H9 (cell line): ENCODE measurements around the gene DIAPH3. TPM values are rescaled to one million over a fixed set of nuclear protein-coding genes. Genes with fewer than 3 reads are reported as not detected.

ENCODE experiments used
- DNase-seq: peaks from one replicate; pipeline ENCODE4 v3.0.0-alpha.2; 2017
- H2AFZ ChIP-seq: one replicate; pipeline ENCODE4 v1.6.1; 2013; ENCODE audit warnings: mild to moderate bottlenecking, low read length, control low read depth, moderate library complexity
- H2AK5ac ChIP-seq: 2 replicates; pipeline ENCODE4 v1.6.1; 2013; ENCODE audit warnings: low read length, control low read depth, mixed read lengths; ENCODE audit not compliant: insufficient read length
- H2BK120ac ChIP-seq: one replicate; pipeline ENCODE4 v1.6.1; 2013; ENCODE audit warnings: low read depth, mild to moderate bottlenecking, low read length, control low read depth, inconsistent platforms; ENCODE audit not compliant: poor library complexity, severe bottlenecking
- H2BK12ac ChIP-seq: 2 replicates; pipeline ENCODE4 v1.6.1; 2013; ENCODE audit warnings: low read length, control low read depth, mixed read lengths, low read depth; ENCODE audit not compliant: insufficient read length
- H2BK15ac ChIP-seq: 2 replicates; pipeline ENCODE4 v1.6.1; 2013; ENCODE audit warnings: low read depth, low read length, control low read depth
- H2BK20ac ChIP-seq: one replicate; pipeline ENCODE4 v1.6.1; 2013; ENCODE audit warnings: low read depth, mild to moderate bottlenecking, low read length, control low read depth, inconsistent platforms; ENCODE audit not compliant: poor library complexity, severe bottlenecking
- H2BK5ac ChIP-seq: 2 replicates; pipeline ENCODE4 v1.6.1; 2013; ENCODE audit warnings: low read length, control low read depth, mixed read lengths; ENCODE audit not compliant: insufficient read length
- H3K14ac ChIP-seq: 2 replicates; pipeline ENCODE4 v1.6.1; 2013; ENCODE audit warnings: low read length, control low read depth; ENCODE audit not compliant: insufficient read depth
- H3K18ac ChIP-seq: 2 replicates; pipeline ENCODE4 v1.6.1; 2013; ENCODE audit warnings: low read depth, mild to moderate bottlenecking, mixed read lengths, low read length, control low read depth; ENCODE audit not compliant: insufficient read length
- H3K23ac ChIP-seq: 2 replicates; pipeline ENCODE4 v1.6.1; 2013; ENCODE audit warnings: low read length, control low read depth, mixed read lengths, low read depth; ENCODE audit not compliant: insufficient read length
- H3K23me2 ChIP-seq: 2 replicates; pipeline ENCODE4 v1.6.1; 2013; ENCODE audit warnings: low read depth, mild to moderate bottlenecking, mixed read lengths, low read length, control low read depth; ENCODE audit not compliant: insufficient read length, poor library complexity, severe bottlenecking
- H3K27ac ChIP-seq: 2 replicates; pipeline ENCODE4 v1.5.1; 2013; ENCODE audit warnings: low read length, control low read depth, mixed read lengths, low read depth; ENCODE audit not compliant: insufficient read length
- H3K27me3 ChIP-seq: 2 replicates; pipeline ENCODE4 v1.6.1; 2013; ENCODE audit warnings: low read length, control low read depth, inconsistent platforms; ENCODE audit not compliant: insufficient read depth
- H3K4ac ChIP-seq: 2 replicates; pipeline ENCODE4 v1.6.1; 2013; ENCODE audit warnings: low read depth, mild to moderate bottlenecking, control low read depth, inconsistent platforms, low read length, moderate library complexity
- H3K4me1 ChIP-seq: 2 replicates; pipeline ENCODE4 v1.6.1; 2013; ENCODE audit warnings: low read length, control low read depth, inconsistent platforms; ENCODE audit not compliant: insufficient read depth
- H3K4me2 ChIP-seq: 2 replicates; pipeline ENCODE4 v1.6.1; 2013; ENCODE audit warnings: low read length, control low read depth, mixed read lengths; ENCODE audit not compliant: insufficient read length, insufficient read depth
- H3K56ac ChIP-seq: 2 replicates; pipeline ENCODE4 v1.6.1; 2013; ENCODE audit warnings: low read depth, mild to moderate bottlenecking, mixed read lengths, low read length, control low read depth; ENCODE audit not compliant: insufficient read length
- H3K79me1 ChIP-seq: 2 replicates; pipeline ENCODE4 v1.6.1; 2013; ENCODE audit warnings: low read depth, mild to moderate bottlenecking, moderate library complexity, low read length, control low read depth, inconsistent platforms; ENCODE audit not compliant: insufficient read depth, poor library complexity, severe bottlenecking
- H3K79me2 ChIP-seq: 2 replicates; pipeline ENCODE4 v1.6.1; 2013; ENCODE audit warnings: low read length, control low read depth, inconsistent platforms; ENCODE audit not compliant: insufficient read depth
- H3K9ac ChIP-seq: 2 replicates; pipeline ENCODE4 v1.6.1; 2013; ENCODE audit warnings: low read length, control low read depth, mixed read lengths; ENCODE audit not compliant: insufficient read length; ENCODE audit errors: extremely low read depth
- H3K9me3 ChIP-seq: one replicate; pipeline ENCODE4 v1.6.1; 2013; ENCODE audit warnings: low read depth, low read length, inconsistent platforms; ENCODE audit not compliant: control insufficient read depth
- H3T11ph ChIP-seq: one replicate; pipeline ENCODE4 v1.6.1; 2013; ENCODE audit warnings: mild to moderate bottlenecking, low read length, control low read depth, inconsistent platforms
- H4K20me1 ChIP-seq: one replicate; pipeline ENCODE4 v1.6.1; 2013; ENCODE audit not compliant: control insufficient read depth, insufficient read length, insufficient read depth
- H4K5ac ChIP-seq: 2 replicates; pipeline ENCODE4 v1.6.1; 2013; ENCODE audit warnings: low read depth, mild to moderate bottlenecking, mixed read lengths, low read length, control low read depth; ENCODE audit not compliant: insufficient read length
- H4K8ac ChIP-seq: replicated peaks from 2 replicates; pipeline ENCODE4 v1.6.1; 2013; ENCODE audit warnings: low read length, control low read depth, mixed read lengths, low read depth; ENCODE audit not compliant: insufficient read length
- H4K91ac ChIP-seq: 2 replicates; pipeline ENCODE4 v1.6.1; 2013; ENCODE audit warnings: low read depth, mild to moderate bottlenecking, moderate library complexity, mixed read lengths, low read length, control low read depth; ENCODE audit not compliant: insufficient read length
- H3K27ac Mint-ChIP-seq, 3 experiments: 2 replicates in 2 of 3; 3 replicates in 1 of 3; pipeline ENCODE4 v1.8.0; 2020 to 2021; ENCODE audit warnings: mixed read lengths in 3 of 3, mild to moderate bottlenecking in 1 of 3, moderate library complexity in 1 of 3
- H3K27me3 Mint-ChIP-seq: 2 replicates; pipeline ENCODE4 v1.8.0; 2021; ENCODE audit warnings: low read depth, mild to moderate bottlenecking, moderate library complexity, mixed read lengths
- H3K36me3 Mint-ChIP-seq, 3 experiments: 2 replicates in 2 of 3; 3 replicates in 1 of 3; pipeline ENCODE4 v1.8.0; 2020 to 2021; ENCODE audit warnings: low read depth in 3 of 3, mixed read lengths in 3 of 3; ENCODE audit not compliant: insufficient read depth in 1 of 3
- H3K4me1 Mint-ChIP-seq, 2 experiments: 2 replicates each; pipeline ENCODE4 v1.8.0; 2020; ENCODE audit warnings: mixed read lengths in 2 of 2
- H3K4me3 Mint-ChIP-seq, 2 experiments: 2 replicates in 1 of 2; 3 replicates in 1 of 2; pipeline ENCODE4 v1.8.0; 2020 to 2021; ENCODE audit warnings: mild to moderate bottlenecking in 2 of 2, mixed read lengths in 2 of 2, moderate library complexity in 1 of 2
- H3K9me3 Mint-ChIP-seq, 2 experiments: 2 replicates in 1 of 2; 3 replicates in 1 of 2; pipeline ENCODE4 v1.8.0; 2020; ENCODE audit warnings: mild to moderate bottlenecking in 2 of 2, mixed read lengths in 2 of 2, moderate library complexity in 1 of 2
- CTCF ChIP-seq: fragments of 200-600 bp; sonication (generic); conservative IDR thresholded peaks from 3 replicates; pipeline ENCODE4 v1.8.0; 2021; ENCODE audit warnings: antibody characterized with exemption, mild to moderate bottlenecking
- WGBS: extraction: QIAGEN DNeasy Blood & Tissue Kit; methylation state at CpG from one replicate; pipeline ENCODE4 v1.1.7; 2013; ENCODE audit warnings: missing lambda C conversion rate, low lambda C conversion rate, mixed read lengths; ENCODE audit not compliant: insufficient read length; ENCODE audit errors: extremely low coverage; 5-methylcytosine and 5-hydroxymethylcytosine counted together
- total RNA-seq: library from RNA; stranded (reverse); gene quantifications from 2 replicates; pipeline ENCODE4 v1.2.1, GENCODE V29; 2021

Gene DIAPH3
- total RNA-seq, 1 experiment from 2014 or later: 23.1 TPM

DNA sequence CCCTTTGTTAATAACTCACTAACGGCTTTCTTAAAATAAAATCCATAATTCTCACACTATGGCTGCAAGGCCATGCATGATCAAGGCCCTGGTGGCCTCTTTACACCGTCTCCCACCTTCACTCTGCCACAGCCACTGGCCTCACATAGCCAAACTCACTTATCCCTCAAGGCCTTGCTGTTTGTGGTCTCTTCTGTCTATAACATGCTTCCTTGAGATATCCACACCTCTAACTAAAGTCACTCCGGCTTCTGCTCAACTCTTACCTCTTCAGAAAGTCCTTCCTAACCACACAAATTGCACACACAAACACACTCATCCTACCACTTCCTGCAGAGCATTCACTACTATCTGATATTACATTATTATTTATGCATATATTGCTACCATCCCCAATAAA is 262.5 kb downstream of the DIAPH3 start:
- Histone ChIP-seq H3K4me2 (no peak overlapping the region), H3K23me2 (no peaks in the 10 kb centered on the region)
- no peaks in the 10 kb centered on the region for H3K27me3 Mint-ChIP-seq

More for the DNA sequence above, 262.5 kb downstream of the DIAPH3 start:
- Histone ChIP-seq H3T11ph (no peak overlapping the region), H2BK12ac (no peak overlapping the region), H2AFZ (no peak overlapping the region), H3K9ac (no peak overlapping the region), H2BK15ac (no peak overlapping the region), H4K8ac (no peak overlapping the region), H3K23ac (no peak overlapping the region), H2BK20ac (no peak overlapping the region), H3K4ac (no peak overlapping the region), H2BK120ac (no peak overlapping the region), H3K27ac (no peak overlapping the region), H3K79me1 (no peaks in the 10 kb centered on the region), H3K27me3 (no peaks in the 10 kb centered on the region), H3K9me3 (no peaks in the 10 kb centered on the region), H4K20me1 (no peaks in the 10 kb centered on the region), H2AK5ac (no peak overlapping the region), H4K91ac (no peak overlapping the region), H3K79me2 (no peaks in the 10 kb centered on the region), H3K4me1 (no peaks in the 10 kb centered on the region), H4K5ac (no peak overlapping the region), H3K56ac (no peak overlapping the region), H2BK5ac (no peak overlapping the region), H3K14ac (no peak overlapping the region), H3K18ac (no peak overlapping the region)
- Mint-ChIP-seq H3K4me3 (no peak overlapping the region), H3K4me1 (peaks cover 3% of the 10 kb centered on the region in 2 experiments; a peak in 2 of 4 replicates), H3K36me3 (peaks cover 0 to 3% (median 0%) of the 10 kb centered on the region in 3 experiments; a peak in 2 of 7 replicates), H3K9me3 (no peaks in the 10 kb centered on the region), H3K27ac (peak overlapping the region in 1 of 3 experiments; percentile 9; a peak in 1 of 7 replicates)
- no peak for DNase-seq
- no CpG with 5 or more reads among the region's 3 CpGs for WGBS
- no peak for TF ChIP-seq CTCF
